GM18519 (cell line): Measurements from ENCODE around the gene BPHL.
"Not testable (repeated sequence)": the region's sequence is repeated elsewhere in the genome, so short reads cannot be mapped to it uniquely, and the experiment has no call there.

Experiments
- ATAC-seq: cut with Tn5 transposase; IDR thresholded peaks from one replicate; pipeline ENCODE4 v1.9.1; 2021; ENCODE audit warnings: mild to moderate bottlenecking, moderate library complexity; ENCODE audit not compliant: unreplicated experiment, low FRiP score

BPHL gene

DNA sequence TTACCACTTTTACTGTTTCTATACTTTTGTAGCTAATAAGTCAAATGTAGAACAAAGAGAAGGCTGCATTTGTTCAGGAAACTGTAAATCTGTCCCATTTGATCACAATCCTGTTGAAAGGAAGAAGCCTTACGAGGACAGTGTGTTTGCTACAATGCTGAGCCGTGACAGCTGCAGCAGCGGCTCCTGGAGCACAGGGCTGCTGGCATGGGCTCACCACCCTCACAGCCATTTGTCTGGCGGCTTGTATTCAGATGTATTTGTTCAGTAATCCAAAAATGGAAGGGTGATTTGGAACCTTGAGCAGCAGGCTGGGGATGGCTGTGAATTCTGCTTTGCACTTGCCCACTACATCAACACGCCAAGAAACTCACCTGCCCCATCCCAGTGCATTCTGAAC lies 33.2 kb downstream of the BPHL start:
- no peak for ATAC-seq

DNA sequence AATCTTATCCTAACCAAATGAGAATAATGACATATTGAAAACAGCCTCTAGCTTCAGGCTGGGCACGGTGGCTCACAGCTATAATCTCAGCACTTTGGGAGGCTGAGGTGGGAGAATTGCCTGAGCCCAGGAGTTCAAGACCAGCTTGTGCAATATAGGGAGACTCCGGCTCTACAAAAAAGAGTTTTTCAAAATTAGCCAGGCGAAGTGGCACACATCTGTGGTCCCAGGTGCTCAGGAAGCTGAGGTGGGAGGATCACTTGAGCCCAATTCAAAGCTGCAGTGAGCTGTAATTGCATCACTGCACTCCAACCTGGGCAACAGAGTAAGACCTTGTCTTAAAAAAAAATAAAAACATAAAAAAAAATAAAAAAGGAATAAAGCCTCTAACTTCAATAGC lies 34.2 kb downstream of the BPHL start:
- no peak for ATAC-seq

DNA sequence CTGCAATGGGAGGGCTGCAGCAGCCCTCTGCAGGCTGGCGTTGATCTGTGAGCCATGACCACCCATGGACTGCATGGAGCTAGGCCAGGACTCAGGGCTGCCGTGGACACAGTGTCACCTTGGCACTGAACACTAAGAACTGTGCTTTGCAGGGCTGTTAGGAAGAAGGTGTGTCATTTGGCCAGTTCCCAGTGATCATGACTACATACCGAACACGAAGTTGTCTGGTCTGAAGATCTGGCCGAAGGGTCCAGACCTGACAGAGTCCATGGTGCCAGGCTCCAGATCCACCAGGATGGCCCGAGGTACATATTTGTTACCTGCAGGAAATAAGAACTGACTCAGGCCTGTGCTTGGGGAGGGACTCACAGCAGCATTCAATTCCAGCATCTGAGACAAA lies 36.9 kb downstream of the BPHL start:
- not testable (repeated sequence) for ATAC-seq

DNA sequence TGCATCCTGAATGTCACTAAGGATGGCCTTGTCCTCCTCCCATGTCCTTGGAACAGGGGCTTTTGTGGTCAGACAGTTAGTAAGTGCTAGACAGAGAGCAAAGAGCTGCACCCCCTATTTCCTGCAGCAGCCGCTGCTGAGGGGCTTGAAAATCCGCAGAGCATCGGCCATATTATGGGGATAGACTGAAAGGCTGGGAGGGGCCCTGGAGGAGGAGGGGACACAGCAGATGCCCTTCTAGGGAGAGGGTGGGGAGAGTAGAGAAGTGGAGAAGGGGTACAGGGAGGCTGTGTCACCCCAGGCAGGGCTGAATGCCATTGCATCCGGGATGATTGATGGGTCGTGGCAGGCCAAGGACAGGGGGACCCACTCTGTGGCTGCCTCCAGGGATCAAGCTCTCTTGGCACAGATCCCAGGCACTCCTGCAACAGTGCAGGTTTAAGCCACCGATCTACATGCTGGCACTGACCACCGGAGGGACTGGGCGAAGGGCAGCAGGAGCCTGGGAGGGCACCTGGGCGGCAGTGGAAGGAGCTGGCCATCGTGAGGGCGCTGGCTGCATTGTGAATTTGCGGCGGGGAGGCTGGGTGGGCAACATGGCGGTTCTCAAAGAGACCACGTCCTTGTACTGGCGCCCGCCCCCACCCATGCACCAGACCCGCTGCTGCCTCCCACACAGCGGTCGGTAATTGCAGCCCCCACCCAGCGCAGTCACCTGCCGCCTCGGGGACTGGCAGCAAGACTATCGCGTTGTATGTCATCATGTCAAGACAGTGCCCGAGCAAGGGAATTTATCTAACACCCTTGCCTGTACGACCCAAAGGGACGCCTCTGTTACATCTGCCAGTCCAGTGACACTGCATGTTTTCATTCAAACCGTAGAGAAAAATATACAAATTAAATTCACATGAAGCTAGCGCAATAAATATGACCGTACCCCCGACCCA lies 37.9 kb downstream of the BPHL start:
- ATAC-seq: not testable (repeated sequence)

DNA sequence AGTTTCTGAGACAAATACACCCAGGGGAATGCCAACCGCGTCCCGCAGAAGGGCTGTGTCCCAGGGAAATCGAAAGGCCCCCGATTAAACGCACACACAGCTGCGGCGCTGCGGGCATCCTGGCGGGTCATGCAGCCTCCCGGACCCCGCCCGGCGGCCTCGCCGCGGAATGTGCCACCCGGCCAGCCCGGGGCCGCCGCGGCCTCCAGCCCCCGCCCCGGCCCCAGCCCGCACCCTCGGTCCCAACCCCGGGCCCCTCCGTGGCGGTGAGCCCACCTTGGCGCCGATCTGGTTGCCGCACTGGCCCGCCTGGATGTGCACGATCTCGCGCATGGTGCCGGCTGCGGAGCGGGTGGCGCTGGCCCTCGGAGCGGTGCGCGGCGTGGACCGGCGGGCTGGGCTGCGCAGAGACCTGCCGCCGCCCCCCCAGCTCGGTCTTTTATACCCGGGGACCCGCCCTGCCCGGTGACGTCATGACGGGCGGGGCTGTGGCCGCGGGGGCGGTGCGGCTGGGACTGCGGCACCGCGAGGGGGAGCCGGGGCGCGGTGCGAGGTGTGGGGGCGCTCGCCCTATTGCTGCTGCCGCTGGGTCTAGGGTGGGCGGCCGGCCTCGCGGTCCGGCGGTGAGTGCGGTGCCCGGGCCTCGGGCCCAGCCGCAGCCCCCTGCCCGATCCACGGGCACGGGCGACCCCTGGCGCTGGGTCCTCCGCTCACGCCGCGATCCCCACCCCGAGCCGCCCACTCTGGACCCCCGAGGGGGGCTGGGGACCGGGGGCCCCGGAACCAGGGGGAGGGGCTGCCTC lies 38.8 kb downstream of the BPHL start, which contains the start of gene TUBB2A:
Gene TUBB2A (minus strand): TSS at position 414 of the 803 bp plus-strand sequence. CDS start 81 bp downstream, at position 333.
- ATAC-seq: peak; percentile 58

DNA sequence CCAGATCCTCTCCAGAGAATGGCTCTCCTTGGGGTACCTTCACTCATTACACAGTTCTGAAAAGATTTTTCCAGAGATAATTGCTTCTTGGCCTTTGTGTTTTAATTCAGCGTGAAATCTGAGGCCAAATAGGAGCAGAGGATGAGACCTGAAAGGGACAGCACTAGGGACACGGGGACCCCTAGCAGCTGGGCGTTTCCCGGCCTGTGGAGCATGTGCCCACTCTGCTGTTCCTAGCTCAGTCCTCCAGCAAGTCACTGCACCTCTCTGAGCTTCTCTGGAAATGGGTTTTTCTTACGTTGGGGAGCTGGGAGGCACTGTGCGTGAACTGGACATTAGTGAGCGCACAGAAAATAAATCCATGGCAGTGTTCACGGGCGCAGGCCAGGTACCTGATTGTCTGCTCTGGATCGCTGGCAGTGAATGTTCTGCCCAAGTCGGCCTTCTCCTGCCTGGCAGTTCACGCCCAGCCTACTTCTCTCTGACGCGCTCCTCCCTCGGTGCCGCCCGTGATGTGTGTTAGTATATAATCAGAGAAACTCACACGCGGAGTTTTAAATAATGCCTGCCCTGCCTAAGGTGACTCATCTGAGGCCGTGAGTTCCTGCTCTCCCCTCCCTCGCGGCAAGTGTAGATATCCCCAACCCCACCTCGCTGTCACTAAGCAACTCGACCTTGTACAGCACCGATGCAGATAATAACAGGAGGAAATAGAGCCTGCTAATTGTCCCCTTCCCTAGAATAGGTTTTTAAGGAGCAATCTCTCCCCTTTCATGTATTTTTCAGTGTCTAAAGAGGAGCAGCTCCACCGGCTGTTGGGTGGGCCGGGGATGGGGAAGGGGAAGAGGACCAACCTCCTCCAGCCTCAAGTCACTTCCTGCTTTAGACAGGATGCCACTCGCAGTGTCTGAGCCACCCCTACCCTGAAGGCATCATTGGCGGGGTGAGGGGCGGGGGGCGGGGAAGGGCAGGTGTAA lies 41.6 kb downstream of the BPHL start:
- ATAC-seq: no peak

DNA sequence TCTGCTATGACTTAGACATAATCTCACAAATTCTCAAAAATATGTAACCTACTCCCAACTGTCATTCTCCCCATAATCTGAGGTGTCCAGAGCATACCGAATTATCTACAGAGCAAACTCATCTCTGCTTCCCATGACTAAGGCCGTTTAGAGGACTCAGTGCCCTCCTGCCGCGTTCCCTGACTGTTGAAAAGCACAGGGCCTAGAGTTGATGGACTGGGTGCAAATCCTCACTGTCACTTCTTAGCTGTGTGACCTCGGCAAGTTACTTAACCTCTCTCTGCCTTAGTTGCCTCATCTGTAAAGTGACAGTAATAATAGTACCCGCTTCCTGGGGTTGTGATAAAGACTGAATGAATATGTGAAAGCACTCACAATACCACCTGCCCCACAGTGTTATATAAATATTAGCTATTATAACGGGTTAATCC lies 43.6 kb downstream of the BPHL start:
- no peak for ATAC-seq

DNA sequence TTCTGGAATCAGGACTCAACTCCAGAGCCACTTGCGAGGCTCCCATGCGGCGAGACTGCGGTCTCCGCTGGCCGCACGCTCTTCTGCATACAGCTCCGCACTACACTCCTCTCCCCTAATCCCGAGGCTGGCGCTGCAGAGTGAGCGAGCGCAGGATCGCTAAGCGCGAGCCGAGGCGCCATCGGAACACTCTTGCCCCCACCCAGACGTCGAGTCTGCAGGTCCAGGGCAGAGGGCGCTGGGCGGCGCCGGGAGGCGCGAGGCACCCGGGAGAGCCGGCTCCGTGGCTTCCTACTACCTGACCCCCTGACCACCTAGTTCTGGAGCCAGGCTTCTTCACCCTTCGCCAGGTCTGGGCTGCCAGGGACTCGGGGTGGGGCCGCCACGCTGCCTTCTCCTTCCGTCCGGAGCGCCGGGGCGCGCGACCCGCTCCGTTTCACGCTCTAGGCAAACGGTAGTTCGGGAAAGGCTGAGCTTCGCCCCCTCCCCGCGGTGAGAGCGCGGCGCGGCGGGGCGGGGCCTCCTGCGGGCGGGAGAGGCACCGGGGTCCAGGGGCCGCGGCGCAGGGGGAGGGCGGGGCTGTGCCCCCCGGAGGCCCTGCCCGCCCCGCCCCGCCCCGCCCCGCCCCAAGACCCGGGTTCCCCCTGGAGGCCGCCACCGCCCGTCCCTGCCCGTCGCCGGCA lies 44.2 kb downstream of the BPHL start:
- peak; percentile 45 for ATAC-seq

DNA sequence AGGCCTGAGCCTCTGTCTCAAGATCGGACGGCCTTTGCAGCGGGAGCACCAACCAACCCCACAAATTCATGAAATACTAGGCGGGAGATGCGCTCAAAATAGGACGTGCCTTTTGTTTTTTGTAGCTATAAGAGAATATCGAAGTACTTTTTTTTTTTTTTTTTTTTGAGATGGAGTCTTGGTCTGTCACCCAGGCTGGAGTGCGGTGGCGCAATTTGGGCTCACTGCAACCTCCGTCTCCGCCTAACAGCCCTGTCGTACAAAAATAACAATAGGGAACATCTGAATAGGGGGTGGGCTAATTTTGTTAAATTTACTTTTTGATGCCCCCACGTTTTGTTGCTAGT lies 44.7 kb downstream of the BPHL start:
- no peak for ATAC-seq

DNA sequence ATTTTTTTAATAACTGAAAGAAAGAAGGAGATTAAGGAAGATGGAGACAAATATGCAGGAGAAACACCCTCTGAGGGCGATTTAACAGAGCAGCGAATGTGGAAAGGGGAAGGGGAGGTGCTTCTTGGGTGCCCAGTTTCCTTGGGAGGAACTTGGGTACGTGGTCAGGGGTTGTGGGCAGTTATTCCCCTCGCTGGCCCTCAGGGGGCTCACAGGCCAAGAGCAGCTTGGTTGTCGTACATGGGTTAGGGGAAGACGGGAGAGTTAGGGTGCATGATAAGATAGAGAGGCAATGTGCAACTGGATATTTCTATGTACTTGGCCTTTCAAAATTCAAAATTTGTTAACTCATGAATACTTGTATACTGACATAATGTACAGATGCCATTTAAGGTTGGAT lies 45.9 kb downstream of the BPHL start:
- ATAC-seq: no peak

DNA sequence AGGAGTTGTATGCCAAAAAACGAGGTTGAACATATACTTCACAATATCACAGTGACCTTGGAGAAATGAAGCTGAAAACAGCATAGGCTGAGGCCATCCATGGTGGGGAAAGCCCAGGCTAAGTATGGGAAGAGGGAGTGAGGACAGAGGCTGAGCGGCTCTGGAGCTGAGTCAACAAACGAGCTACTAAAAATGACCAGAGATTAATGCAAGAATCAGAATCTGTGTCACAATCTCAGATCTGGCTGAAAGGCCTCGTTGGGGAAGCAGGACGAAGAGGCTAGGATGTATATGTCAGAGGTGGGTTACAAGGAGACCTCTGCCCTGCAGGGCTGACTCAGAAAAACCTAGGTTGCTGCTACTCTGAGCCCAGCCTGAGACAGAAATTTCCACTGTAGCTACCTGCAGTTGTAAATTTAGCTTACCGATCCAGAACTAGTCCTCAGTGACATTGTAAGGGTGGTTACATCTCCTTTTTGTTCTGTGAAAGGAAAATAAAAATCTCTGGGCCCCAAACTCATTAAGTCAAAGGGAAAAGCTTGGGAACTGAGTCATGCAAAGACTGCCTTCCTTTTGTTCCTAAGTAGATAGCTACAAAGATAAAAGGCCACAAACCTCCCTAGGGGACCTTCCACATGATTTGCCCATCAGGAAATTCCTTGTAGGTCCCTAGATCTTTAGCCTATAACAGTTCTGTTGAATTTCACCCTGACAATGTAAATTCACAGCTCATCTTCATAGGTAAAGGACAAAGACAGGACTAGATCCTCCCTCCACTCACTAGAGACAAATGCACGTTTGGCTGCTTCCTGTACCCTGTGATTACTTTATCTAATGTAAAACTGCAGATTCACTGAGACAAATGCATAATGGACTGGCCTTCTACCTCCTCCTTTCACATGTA lies 47.4 kb downstream of the BPHL start:
- ATAC-seq: no peak

DNA sequence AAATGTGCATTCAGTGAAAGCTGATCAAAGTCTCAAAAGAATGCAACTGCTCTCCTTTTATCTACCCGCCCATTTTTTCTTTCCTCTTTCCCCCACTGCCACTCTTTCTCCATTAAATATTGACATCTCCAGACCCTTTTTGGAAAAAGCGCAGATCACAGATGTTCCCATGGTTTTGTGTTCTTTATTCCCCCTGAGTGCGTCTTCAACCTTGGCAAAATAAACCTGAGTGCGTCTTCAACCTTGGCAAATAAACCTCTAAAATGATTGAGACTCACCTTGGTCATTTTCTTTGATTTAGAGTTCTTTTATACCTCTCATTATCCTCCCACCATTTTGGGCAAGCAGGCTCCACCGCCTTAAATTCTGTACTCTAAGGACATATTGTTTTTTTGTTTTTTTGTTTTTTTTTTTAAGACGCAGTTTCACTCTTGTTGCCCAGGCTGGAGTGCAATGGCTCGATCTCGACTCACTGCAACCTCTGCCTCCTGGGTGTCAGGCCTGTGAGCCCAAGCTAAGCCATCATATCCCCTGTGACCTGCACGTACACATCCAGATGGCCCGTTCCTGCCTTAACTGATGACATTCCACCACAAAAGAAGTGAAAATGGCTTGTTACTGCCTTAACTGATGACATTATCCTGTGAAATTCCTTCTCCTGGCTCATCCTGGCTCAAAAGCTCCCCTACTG lies 48.2 kb downstream of the BPHL start:
- not testable (repeated sequence) for ATAC-seq

DNA sequence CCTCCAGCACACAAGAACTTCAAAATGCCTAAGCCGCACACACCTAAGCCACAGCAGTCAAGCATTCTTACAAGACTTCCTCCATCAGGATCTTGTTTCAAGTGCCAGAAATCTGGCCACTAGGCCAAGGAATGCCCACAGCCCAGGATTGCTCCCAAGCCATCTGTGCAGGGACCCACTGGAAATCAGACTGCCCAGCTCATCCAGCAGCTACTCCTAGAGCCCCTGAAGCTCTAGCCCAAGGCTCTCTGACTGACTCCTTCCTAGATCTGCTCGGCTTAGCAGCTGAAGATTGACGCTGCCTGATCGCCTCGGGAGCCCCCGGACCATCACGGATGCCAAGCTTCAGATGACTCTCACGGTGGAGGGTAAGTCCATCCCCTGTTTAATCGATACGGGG lies 49.5 kb downstream of the BPHL start:
- ATAC-seq: not testable (repeated sequence)

DNA sequence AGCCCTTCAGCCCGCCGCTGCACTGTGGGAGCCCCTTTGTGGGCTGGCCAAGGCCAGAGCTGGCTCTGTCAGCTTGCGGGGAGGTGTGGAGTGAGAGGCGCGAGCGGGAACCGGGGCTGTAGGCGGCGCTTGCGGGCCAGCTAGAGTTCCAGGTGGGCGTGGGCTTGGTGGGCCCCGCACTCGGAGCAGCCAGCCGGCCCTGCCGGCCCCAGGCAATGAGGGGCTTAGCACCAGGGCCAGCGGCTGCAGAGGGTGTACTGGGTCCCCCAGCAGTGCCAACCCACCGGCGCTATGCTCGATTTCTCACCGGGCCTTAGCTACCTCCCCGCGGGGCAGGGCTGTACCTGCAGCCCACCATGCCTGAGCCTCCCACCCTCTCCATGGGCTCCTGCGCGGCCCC lies 52.2 kb downstream of the BPHL start:
- not testable (repeated sequence) for ATAC-seq

DNA sequence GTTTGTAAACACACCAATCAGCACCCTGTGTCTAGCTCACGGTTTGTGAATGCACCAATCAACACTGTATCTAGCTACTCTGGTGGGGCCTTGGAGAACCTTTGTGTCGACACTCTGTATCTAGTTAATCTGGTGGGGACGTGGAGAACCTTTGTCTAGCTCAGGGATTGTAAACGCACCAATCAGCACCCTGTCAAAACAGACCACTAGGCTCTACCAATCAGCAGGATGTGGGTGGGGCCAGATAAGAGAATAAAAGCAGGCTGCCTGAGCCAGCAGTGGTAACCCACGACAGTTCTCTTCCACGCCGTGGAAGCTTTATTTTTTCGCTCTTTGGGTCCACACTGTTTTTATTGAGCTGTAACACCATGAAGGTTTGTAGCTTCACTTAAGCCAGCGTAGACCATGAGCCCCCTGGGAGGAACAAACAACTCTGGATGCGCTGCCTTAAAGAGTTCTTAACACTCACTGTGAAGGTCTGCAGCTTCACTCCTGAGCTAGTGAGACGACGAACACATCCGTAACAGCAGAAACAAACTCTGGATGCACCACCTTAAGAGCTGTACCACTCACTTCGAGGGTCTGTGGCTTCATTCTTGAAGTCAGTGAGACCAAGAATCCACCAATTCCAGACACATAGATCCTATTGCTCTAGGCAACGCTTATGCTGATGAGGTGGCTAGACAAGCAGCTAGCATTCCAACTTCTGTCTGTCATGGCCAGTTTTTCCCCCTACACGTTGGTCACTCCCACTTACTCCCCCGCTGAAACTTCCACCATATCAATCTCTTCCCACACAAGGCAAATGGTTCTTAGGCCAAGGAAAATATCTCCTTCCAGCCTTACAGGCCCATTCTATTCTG lies 53.0 kb downstream of the BPHL start:
- not testable (repeated sequence) for ATAC-seq

DNA sequence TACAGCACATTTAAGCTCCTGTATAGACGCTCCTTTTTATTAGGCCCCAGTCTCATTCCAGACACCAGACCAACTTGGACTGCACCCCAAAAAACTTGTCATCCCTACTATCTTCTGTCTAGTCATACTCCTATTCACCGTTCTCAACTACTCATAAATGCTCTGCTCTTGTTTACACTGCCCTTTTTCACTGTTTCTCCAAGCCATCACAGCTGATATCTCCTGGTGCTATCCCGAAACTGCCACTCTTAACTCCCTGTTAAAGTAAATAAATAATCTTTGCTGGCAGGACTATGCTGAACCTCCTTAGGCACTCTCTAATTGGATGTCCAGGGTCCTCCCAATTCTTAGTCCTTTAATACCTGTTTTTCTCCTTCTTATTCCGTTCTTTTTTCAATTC lies 54.3 kb downstream of the BPHL start:
- not testable (repeated sequence) for ATAC-seq

DNA sequence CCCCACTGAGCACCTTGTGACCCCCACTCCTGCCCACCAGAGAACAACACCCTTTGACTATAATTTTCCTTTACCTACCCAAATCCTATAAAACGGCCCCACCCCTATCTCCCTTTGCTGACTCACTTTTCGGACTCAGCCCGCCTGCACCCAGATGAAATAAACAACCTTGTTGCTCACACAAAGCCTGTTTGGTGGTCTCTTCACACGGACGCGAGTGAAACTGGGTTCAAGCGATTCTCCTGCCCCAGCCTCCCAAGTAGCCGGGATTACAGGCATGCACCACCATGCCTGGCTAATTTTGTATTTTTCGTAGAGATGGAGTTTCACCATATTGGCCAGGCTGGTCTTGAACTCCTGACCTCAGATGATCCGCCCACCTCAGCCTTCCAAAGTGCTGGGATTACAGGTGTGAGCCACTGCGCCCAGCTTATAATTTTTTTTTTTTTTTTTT lies 55.2 kb downstream of the BPHL start:
- ATAC-seq: not testable (repeated sequence)
